OCI-LY7 (cell line): ENCODE results near the gene PXDN. TPM values are rescaled to one million over a fixed set of nuclear protein-coding genes. Genes with fewer than 3 reads are reported as not detected.

Experiments used
- BruUV-seq: library from RNA; stranded (reverse); fragments of 400-500 nt; replicated peaks from 2 replicates; lab custom pipeline; 2021; lab: Mats Ljungman, UMichigan
- CTCF ChIA-PET: fragments of 300-600 bp; sonication (Branson Sonifier 250); formaldehyde crosslinking; loops from one replicate; lab custom pipeline; 2022; ENCODE audit warnings: antibody characterized with exemption; ENCODE audit not compliant: unreplicated experiment; lab: Charles Lee
- POLR2A ChIA-PET: fragments of 300-600 bp; sonication (Branson Sonifier 250); formaldehyde crosslinking; loops from one replicate; lab custom pipeline; 2022; ENCODE audit warnings: antibody characterized with exemption; lab: Charles Lee
- DNase-seq: peaks from one replicate; pipeline ENCODE4 v3.0.0-alpha.2; 2015; ENCODE audit warnings: low spot score
- H2AFZ ChIP-seq: fragments of 200-600 bp; sonication (generic), shearing (Covaris generic); 2 replicates; pipeline ENCODE4 v1.6.1; 2014; ENCODE audit warnings: mild to moderate bottlenecking, antibody characterized with exemption, low read length, moderate library complexity
- H3K27ac ChIP-seq: fragments of 200-600 bp; sonication (generic); 2 replicates; pipeline ENCODE4 v1.5.1; 2014; ENCODE audit warnings: mixed run types, low read depth, mild to moderate bottlenecking, moderate library complexity, low read length, inconsistent platforms; ENCODE audit not compliant: poor library complexity, severe bottlenecking
- H3K36me3 ChIP-seq: fragments of 200-600 bp; sonication (generic); 2 replicates; pipeline ENCODE4 v1.6.1; 2014; ENCODE audit warnings: mild to moderate bottlenecking, antibody characterized with exemption, low read length, moderate library complexity, mixed read lengths; ENCODE audit not compliant: insufficient read depth
- H3K4me1 ChIP-seq: fragments of 200-600 bp; sonication (generic); 2 replicates; pipeline ENCODE4 v1.5.1; 2014; ENCODE audit warnings: mild to moderate bottlenecking, low read length; ENCODE audit not compliant: insufficient read depth, poor library complexity, severe bottlenecking
- H3K4me2 ChIP-seq: fragments of 200-600 bp; sonication (generic); 2 replicates; pipeline ENCODE4 v1.6.1; 2014; ENCODE audit warnings: mild to moderate bottlenecking, low read length
- H3K4me3 ChIP-seq: fragments of 200-600 bp; sonication (generic); 2 replicates; pipeline ENCODE4 v1.5.1; 2014; ENCODE audit warnings: mild to moderate bottlenecking, low read depth, low read length; ENCODE audit not compliant: poor library complexity, severe bottlenecking
- H3K79me2 ChIP-seq: fragments of 200-600 bp; sonication (generic); 2 replicates; pipeline ENCODE4 v1.6.1; 2016; ENCODE audit warnings: low read depth, mild to moderate bottlenecking, low read length, moderate library complexity, mixed read lengths; ENCODE audit not compliant: insufficient read depth
- H3K9me2 ChIP-seq: fragments of 200-600 bp; sonication (generic); 2 replicates; pipeline ENCODE4 v1.6.1; 2016; ENCODE audit warnings: mild to moderate bottlenecking, low read length, mixed read lengths; ENCODE audit not compliant: insufficient read depth
- H3K9me3 ChIP-seq: fragments of 200-600 bp; sonication (generic); 2 replicates; pipeline ENCODE4 v1.6.1; 2014; ENCODE audit warnings: mild to moderate bottlenecking, mixed run types, low read length, mixed read lengths
- H4K20me1 ChIP-seq: fragments of 200-600 bp; sonication (generic); 2 replicates; pipeline ENCODE4 v1.6.1; 2014; ENCODE audit warnings: mild to moderate bottlenecking, antibody characterized with exemption, low read length, moderate library complexity, mixed read lengths; ENCODE audit not compliant: insufficient read depth
- EZH2phosphoT487 ChIP-seq: fragments of 200-600 bp; sonication (generic); IDR thresholded peaks from 2 replicates; pipeline ENCODE4 v1.6.1; 2018; ENCODE audit warnings: low read depth, borderline replicate concordance, mild to moderate bottlenecking, mixed run types, antibody characterized with exemption, low read length, moderate library complexity, mixed read lengths
- intact Hi-C: fragments of 100-400 bp; cut with micrococcal nuclease; formaldehyde crosslinking; loops from one replicate; pipeline ENCODE4 v1.10.0; 2022; ENCODE audit not compliant: unreplicated experiment
- total RNA-seq, 2 experiments: library from RNA; depleted of rRNA in 1 of 2; stranded (reverse); fragments of >200 nt in 1 of 2; shearing (Covaris generic) in 1 of 2; gene quantifications; 2 replicates each; pipeline ENCODE4 v1.2.3, GENCODE V29; 2014 to 2022
- TF ChIP-seq, protein P1 (sequence below): fragments of 200-600 bp; sonication (generic); conservative IDR thresholded peaks from 2 replicates; pipeline ENCODE4 v1.5.1; 2014; ENCODE audit warnings: mild to moderate bottlenecking, antibody characterized with exemption, low read length, moderate library complexity, mixed read lengths

PXDN gene
- total RNA-seq, 2 experiments from 2014 or later, result not detected

DNA sequence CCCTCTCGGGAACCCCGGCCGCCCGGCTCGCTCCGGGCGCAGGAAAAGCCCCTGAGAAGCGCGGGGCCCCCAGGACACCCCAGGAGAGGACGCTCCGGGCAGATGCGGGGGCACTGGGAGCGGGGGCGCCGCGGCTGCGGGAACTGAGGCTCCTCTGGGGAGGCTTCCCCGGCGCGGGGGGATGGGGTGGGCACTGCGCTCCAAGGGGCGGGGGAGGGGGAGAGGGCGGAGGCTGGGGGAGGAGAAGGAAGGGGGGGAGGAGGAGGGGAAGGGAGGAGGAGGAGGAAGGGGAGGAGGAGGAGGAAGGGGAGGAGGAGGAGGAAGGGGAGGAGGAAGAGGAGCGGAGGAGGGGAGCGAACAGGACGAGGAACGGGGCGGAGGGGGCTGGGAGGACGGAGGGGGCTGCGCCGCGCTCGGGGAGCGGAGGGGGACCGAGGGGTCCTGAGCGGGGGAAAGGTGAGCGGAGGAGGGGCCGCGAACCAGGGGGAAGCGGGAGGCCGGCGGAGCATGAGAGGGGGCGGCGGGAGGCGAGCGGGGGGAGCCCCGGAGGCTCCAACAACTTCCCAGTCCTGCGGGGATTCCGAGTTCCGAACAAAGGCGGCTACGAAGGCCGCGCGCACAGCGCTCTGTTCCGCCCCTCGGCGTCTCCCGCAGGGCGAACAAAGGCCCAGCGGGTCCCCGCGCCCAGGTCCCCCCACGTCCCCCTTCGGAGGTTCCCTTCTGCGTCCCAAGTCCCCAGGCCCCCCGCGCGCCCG lies 742 bp downstream of the PXDN start:
- intact Hi-C loops, result no loop called here
- no peaks in the 10 kb centered on the region for H3K9me3 ChIP-seq
- no peaks in the 10 kb centered on the region for H3K4me1 ChIP-seq
- H3K9me2 ChIP-seq, result no peaks in the 10 kb centered on the region
- H3K4me2 ChIP-seq, result no peak overlapping the region
- no peak for DNase-seq
- ChIA-PET CTCF (no interaction called here), POLR2A (no interaction called here)
- H3K36me3 ChIP-seq, result no peaks in the 10 kb centered on the region
- no TSS peak for BruUV-seq
- H3K79me2 ChIP-seq, result no peaks in the 10 kb centered on the region
- H3K27ac ChIP-seq, result no peak overlapping the region
- H4K20me1 ChIP-seq, result no peaks in the 10 kb centered on the region
- TF ChIP-seq EZH2phosphoT487, result no peak
- TF ChIP-seq, protein P1, sequence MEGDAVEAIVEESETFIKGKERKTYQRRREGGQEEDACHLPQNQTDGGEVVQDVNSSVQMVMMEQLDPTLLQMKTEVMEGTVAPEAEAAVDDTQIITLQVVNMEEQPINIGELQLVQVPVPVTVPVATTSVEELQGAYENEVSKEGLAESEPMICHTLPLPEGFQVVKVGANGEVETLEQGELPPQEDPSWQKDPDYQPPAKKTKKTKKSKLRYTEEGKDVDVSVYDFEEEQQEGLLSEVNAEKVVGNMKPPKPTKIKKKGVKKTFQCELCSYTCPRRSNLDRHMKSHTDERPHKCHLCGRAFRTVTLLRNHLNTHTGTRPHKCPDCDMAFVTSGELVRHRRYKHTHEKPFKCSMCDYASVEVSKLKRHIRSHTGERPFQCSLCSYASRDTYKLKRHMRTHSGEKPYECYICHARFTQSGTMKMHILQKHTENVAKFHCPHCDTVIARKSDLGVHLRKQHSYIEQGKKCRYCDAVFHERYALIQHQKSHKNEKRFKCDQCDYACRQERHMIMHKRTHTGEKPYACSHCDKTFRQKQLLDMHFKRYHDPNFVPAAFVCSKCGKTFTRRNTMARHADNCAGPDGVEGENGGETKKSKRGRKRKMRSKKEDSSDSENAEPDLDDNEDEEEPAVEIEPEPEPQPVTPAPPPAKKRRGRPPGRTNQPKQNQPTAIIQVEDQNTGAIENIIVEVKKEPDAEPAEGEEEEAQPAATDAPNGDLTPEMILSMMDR, result no peak
- H3K4me3 ChIP-seq, result no peak overlapping the region
- H2AFZ ChIP-seq, result no peak overlapping the region

DNA sequence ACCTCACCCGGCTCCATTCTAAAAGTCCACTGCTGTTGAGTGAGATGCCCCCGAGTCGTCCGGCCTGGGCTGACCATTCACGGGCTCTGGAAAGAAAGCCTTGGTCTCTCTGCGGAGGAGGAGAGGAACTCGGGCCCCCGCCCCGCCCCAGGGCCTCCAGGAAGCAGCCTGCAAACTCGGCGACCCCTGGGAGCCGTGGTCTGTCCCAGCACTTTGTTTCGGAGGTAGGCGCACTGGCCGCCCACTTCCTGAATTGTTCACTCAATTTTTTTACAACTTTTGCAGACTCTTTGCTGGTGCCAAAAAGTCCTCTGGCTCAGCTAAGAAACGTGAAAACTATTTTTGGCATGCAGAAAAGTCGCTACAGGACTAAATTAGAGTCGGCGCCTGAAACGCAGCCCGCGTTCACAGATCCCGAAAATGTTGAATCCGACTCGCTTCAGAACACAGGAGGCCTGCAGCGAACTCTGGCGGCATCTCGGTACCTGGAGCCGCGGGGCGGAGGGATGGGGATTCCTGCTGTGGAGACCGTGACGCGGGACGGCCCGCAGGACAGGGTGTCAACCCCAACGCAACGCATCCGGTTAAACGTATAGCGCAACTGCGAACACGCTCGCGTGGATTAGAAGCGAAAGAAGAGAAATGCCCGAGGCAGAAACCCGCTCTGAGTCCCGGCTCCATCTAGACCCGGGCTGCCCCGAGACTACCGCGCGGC lies 1.5 kb downstream of the PXDN start:
- H3K36me3 ChIP-seq, result no peaks in the 10 kb centered on the region
- H3K27ac ChIP-seq, result no peak overlapping the region
- TF ChIP-seq EZH2phosphoT487, result no peak
- TF ChIP-seq, protein P1, result no peak
- no peak overlapping the region for H3K4me3 ChIP-seq
- H4K20me1 ChIP-seq, result no peaks in the 10 kb centered on the region
- CTCF ChIA-PET, result no interaction called here
- H2AFZ ChIP-seq, result no peak overlapping the region
- no peaks in the 10 kb centered on the region for H3K79me2 ChIP-seq
- POLR2A ChIA-PET, result no interaction called here
- H3K4me2 ChIP-seq, result no peak overlapping the region
- no peak for DNase-seq
- H3K4me1 ChIP-seq, result no peaks in the 10 kb centered on the region
- H3K9me3 ChIP-seq, result no peaks in the 10 kb centered on the region
- intact Hi-C loops, result no loop called here
- H3K9me2 ChIP-seq, result no peaks in the 10 kb centered on the region
- no TSS peak for BruUV-seq

DNA sequence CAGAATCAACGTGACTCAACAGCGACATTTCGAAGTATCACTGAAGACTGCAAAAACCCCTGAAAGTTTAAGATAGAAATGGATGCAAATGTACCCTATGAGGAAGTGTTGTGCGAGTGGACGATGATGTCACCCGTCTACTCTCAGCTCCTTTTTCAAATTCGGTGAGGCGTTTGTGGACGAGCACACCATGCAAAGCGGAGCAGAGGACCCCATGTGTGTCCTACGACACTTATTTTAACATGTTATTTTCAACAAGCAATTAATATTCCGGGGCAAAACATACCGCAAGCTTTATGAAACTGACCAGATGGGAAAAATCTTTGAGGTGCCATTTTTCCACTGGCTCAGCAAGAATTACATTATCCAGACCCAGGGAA lies 2.0 kb downstream of the PXDN start:
- no peaks in the 10 kb centered on the region for H3K4me1 ChIP-seq
- TF ChIP-seq, protein P1, result no peak
- no peak for TF ChIP-seq EZH2phosphoT487
- H4K20me1 ChIP-seq, result no peaks in the 10 kb centered on the region
- DNase-seq, result no peak
- POLR2A ChIA-PET, result no interaction called here
- BruUV-seq, result no TSS peak
- H3K36me3 ChIP-seq, result no peaks in the 10 kb centered on the region
- no peak overlapping the region for H3K27ac ChIP-seq
- CTCF ChIA-PET, result no interaction called here
- H3K9me2 ChIP-seq, result no peaks in the 10 kb centered on the region
- H3K9me3 ChIP-seq, result no peaks in the 10 kb centered on the region
- H3K4me3 ChIP-seq, result no peak overlapping the region
- H3K79me2 ChIP-seq, result no peaks in the 10 kb centered on the region
- intact Hi-C loops, result no loop called here
- H2AFZ ChIP-seq, result no peak overlapping the region
- no peak overlapping the region for H3K4me2 ChIP-seq
